Endometrial microvascular endothelial cells (primary cell): ENCODE data around the gene MAN1B1. TPM values are rescaled to one million over a fixed set of nuclear protein-coding genes. Genes with fewer than 3 reads are reported as not detected.
"Not testable (repeated sequence)": the region's sequence is repeated elsewhere in the genome, so short reads cannot be mapped to it uniquely, and the experiment has no call there.

Source experiments
- in situ Hi-C: cut with HindIII; loops from 2 replicates; pipeline ENCODE4 v1.10.0; 2017; ENCODE audit warnings: low sequenced_read_pairs, low pct_unique_long_range_greater_than_20kb; ENCODE audit errors: inconsistent ontology term
- total RNA-seq: library from RNA; depleted of rRNA; stranded (reverse); fragments of >200 nt; gene quantifications from one replicate; pipeline ENCODE4 v1.2.3, GENCODE V29; 2015; ENCODE audit errors: inconsistent ontology term

Gene MAN1B1
- total RNA-seq, 1 donor from 2014 or later, result 106 TPM

DNA sequence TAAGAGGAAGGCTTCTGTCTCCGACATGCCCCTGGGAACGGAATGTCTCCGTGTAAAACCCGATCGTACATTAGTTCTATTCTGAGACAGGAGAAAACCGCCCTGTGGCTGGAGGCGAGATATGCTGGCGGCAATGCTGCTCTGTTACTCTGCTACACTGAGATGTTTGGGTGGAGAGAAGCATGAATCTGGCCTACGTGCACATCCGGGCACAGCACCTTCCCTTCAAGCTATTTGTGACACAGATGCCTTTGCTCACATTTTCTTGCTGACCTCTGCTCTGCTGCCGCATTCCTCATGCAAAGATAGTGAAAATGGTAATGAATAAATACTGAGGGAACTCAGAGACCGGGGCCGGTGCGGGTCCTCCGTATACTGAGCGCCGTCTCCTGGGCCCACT is 29.9 kb downstream of the MAN1B1 start:
- in situ Hi-C loops, result no loop called here

DNA sequence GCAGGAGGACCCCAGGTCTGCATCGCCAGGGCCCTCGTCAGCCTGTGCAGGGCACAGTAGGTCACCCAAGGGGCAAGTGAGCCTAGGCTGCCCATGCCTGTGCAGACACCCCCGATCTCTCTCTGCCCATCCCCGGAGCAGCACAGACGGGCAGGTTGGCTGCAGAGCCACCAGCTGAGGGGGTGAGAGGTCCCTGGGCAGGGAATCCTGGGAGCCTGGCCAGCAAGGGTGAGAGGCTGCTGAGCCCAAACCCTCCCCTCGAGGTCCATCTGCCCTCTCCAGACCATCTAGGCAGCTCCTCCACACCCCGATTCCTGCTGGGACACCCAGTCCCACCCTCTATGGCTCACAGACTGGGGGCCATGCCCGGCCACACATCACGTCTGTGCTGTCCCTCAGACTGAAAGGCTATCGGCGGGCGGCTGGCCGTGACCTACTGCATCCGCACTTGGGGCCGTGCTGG is 30.5 kb downstream of the MAN1B1 start:
- in situ Hi-C loops, result no loop called here

DNA sequence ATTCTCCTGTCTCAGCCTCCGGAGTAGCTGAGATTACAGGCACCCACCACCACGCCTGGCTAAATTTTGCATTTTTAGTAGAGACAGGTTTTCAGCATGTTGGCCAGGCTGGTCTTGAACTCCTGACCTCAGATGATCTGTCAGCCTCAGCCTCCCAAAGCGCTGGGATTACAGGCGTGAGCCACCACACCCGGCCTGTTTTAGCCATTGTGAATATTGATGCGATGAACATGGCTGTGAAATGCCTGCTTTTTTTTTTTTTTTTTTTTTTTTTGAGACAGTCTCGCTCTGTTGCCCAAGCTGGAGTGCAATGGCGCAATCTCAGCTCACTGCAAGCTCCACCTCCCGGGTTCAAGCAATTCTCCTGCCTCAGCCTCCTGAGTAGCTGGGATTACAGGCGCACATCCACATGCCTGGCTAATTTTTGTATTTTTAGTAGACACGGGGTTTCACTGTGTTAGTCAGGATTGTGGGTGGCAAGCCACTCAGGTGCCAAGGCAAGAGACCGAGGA is 31.4 kb downstream of the MAN1B1 start:
- in situ Hi-C loops, result not testable (repeated sequence)

DNA sequence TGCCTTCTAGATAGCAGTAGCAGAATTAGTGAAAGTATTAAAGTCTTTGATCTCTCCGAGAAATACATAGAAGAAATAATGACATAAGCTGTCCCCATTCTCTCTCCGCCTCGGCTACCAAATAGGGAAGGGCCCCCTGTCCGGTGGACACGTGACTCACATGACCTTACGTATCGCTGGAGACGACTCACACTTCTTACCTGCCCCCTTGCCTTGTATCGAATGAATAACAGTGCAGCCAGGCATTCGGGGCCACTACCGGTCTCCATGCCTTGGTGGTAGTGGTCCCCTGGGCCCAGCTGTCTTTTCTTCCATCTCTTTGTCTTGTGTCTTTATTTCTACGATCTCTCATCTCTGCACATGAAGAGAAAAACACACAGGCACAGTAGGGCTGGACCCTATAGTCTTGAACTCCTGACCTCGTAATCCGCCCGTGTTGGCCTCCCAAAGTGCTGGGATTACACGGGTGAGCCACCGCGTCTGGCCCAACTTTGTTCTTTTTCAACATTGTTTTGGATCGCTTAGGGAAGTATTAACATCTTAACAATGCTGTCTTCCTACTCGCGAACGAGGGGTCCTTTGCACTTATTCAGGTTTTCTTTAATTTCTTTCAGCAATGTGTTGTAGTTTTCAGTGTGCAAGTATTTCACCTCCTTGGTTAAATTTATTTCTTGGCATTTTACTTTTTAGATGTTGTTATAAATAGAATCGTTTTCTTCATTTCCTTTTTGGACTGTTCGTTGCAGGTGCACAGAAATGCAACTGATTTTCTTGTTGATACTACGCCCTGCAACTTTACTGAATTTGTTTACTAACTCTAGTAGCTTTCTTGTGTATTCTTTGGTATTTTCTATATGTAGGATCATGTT is 35.4 kb downstream of the MAN1B1 start:
- in situ Hi-C loops, result not testable (repeated sequence)

DNA sequence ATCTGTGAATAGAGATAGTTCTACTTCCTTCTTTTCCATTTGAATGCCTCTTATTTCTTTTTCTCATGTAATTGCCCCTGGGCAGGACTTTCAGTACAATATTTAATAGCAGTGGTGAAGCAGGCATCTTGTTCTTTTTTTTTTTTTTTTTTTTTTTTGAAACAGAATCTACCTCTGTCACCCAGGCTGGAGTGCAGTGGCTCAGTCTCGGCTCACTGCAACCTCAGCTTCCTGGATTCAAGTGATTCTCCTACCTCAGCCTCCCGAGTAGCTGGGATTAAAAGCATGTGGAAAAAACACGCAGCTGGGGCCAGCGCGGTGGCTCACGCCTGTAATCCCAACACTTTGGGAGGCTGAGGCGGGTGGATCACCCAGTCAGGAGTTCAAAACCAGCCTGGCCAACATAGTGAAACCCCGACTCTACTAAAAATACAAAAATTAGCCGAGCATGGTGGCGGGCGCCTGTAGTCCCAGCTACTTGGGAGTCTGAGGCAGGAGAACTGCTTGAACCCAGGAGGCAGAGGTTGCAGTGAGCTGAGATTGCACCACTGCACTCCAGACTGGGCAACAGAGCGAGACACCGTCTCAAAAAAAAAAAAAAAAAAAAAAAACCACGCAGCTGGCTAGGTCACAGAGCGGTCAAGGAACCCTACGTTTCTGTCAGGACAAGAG is 36.1 kb downstream of the MAN1B1 start:
- in situ Hi-C loops, result not testable (repeated sequence)

DNA sequence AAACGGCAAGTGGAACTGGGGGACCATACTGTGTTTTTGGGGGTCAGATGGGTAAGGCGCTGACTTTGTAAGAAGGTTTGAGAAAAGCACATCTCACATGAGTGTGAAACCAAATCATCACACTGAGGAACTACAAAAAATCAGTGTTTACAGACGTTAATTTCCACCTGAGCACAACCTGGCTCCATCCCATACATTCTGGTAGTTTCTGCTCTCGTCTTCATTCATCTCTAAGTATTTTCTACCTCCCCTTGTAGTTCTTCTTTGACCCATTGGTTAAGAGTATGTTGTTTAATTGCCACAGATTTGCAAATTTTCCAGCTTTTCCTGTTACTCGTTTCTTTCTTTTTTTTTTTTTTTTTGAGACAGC is 36.7 kb downstream of the MAN1B1 start:
- in situ Hi-C loops, result no loop called here

DNA sequence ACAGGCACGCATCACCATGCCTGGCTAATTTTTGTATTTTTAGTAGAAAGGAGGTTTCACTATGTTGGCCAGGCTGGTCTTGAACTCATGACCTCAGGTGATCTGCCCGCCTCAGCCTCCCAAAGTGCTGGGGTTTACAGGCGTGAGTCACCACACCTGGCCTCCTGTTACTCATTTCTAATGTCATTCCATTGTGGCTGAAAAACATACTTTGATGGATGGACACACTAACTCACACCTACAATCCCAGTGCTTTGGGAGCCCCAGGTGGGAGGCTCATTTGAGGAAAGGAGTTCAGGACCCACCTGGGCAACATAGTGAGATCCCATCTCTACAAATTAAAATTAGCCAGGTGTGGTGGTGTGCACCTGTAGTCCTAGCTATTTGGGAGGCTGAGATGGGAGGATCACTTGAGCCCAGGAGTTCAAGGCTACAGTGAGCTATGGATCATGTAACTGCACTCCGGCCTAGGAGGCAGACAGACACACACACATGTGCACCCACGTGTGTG is 37.2 kb downstream of the MAN1B1 start:
- in situ Hi-C loops, result not testable (repeated sequence)

DNA sequence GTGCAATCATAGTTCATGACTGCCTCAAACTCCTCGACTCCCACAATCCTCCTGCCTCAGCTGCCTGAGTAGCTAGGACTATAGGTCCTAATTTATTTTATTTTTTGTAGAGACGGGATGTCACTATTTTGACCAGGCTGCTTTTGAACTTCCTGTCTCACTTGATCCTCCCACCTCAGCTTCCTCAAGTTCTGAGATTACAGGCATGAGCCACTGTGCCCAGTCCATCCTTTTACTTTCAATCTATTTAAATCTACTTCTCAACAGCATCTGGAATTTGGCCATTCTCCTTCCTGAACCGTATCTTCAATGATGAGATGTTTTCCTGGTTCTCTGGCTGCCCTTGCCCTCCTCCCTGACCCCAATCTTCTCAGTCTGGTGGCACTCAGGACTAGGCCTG is 40.0 kb downstream of the MAN1B1 start:
- in situ Hi-C loops, result no loop called here

DNA sequence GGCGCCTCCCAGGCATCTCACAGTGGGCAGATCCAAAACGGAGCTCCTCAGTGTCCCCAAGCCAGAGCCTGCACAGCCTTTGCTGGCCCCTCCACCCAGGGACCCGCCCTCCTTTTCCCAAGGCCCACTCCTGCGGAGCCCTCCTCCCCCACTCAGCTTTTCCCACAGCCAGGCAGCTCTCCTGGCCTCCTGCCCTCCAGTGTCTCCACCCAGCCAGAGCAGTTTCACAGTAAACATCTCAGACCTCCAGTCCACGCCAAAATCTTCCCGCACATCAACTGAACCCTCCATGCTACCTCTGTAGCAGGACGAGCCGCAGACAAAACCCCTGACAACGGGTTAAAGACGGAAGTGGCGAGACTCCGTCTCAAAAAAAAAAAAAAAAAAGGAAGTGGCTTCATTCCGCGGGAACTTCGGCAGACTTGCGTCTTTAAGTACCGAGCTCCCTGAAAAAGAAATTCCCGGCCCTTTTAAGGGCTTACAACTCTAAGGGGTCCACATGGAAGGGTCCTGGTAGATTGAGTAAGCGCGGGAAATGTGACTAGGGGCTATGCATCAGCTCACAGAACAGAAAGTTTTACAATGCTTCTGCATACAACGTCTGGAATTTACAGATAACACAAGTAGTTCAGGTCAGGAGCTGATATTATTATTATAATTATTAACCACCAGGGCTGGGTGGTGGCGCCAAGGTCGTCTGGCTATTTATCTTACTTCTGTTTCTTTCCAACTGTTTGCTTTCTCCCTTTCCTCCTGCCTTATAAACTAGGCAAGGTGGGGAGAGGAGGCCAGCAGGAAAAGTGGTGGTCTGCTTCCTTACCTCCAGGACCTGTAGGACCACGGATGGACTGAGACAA is 40.7 kb downstream of the MAN1B1 start:
- in situ Hi-C loops, result no loop called here

DNA sequence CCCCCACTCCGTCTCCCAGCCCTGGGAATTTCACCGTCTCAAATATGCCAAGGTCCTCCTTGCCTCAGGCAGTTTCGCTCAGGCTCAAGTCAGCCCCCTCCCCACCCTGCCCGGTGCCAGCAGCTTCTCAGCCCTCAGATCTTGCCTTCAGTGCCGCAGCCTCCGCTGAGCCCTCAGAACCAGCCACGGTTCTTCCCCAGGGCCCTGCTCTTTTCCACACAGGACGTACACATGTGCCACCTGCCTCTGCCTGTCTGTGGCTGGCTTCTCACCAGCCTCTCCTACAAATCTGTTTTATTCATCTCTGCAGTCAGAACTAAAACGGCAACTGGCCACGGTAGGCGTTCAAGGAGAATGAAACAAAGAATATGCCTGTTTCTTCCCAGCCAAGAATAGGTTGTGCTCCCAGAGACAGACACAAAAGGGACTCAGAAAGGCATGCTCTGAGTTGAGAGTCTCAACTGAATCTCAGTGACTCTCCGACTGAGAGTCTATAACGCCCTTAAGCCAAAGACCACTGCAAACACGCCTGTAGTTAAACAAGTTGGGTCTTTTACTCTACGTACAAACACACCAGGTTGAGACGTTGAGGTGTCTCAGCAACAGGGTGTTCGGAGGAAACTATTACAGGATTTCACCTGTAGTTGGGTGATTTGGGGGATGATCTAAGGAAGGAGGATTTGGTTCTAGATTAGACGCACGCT is 41.5 kb downstream of the MAN1B1 start:
- in situ Hi-C loops, result no loop called here

DNA sequence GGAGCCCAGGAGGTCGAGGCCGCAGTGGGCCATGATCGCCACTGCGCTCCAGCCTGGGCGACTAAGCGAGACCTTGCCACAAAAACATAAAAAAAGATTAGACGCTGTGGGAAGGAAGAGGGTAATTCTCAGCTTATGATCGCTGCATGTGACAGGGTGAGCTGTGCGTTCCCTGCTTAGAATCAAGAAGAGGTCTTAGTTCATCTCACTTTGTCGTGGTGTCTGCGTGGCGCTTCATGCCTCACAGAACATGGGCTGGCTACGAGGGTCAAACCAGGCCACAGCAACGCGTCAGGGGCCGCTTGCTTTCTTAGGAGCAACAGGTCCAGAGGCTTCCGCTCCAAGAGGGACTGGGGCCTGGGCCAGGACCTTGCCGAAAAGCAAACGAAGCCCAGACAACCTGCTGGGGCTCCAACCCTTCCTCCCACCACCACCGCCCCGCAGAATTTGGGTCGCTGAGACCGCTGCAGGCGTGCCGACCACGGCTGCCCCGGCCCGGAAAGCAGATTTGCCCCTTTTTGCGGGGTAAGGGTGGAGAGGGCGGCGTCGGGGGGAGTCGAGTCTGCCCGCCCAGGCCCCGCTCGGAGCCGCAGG is 42.2 kb downstream of the MAN1B1 start:
- in situ Hi-C loops, result no loop called here

DNA sequence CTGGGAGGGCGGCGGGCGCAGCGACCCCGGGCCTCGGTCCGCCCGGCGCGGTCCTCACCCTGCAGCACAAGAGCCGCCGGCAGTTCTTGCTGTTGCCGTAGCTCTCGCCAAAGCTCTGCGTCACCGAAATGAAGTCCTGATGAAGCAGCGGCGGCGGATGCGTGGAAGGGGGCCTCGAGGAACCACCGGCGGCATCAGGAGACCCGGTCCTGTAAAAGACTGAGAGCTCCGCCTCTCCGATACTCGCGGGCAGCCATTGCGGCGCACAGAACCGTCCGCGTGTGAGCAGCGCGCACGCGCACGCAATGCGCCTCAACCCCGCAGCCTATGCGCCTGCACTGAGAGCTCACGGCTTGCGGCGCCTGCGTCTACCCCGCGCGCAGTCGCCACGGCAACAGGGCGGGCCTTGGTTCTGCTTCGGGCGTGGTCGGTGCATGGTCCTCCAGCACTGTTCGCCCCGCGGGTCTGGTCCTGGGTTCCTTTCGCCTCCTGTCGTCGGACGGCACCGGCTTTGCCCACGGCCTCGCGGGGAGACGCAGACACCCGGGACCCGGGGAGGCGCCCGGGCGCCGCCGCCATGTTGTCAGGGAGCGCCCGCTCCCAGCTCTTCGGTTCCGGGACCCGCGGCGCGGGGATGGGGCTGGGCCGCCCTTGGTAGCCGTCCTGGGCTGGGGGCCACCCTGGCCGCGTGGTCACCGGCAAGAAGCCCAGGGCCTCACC is 42.8 kb downstream of the MAN1B1 start:
- in situ Hi-C loops, result no loop called here

DNA sequence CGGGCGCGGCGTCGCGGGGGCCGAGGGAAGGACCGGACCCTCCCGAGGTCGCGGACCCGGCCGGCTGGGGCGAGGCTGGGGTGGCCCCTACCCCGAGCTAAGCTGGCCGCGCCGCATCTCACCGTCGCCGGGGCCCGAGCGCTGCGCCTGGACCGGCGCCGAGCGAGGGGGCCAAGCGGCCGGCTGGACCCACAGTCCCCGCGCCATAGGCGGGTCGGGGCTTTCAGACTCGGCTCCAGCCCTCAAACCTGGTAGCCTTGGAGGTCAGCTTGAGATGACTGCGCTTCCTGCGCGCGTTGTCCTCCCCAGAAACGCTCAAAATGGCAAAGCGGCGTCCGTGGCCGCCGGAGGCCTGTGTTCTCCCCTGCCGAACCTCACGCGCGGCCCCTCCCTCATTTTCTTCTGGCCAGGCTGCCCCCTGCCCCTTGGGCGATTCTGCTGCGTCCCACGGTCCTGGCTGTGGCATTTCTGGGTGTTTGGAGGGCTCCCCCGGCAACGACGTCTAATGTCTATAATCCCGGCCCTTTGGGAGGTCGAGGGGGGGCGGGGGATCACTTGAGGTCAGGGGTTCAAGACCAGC is 43.5 kb downstream of the MAN1B1 start:
- in situ Hi-C loops, result no loop called here

DNA sequence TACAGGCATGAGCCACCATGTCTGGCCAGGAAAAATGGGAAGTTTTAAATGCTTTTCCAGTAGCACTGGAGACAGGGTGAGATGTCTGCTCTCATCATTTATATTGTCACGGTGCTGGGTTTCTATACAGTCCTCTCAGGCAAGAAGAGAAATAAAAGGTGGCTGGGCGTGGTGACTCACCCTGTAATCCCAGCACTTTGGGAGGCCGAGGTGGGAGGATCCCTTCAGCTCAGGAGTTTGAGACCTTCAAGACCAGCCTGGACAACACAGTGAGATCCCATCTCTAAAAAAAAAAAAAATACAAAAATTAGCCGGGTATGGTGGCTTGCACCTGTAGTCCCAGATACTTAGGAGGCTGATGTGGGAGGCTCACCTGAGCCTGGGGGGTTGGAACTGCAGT is 47.4 kb downstream of the MAN1B1 start:
- in situ Hi-C loops, result no loop called here

DNA sequence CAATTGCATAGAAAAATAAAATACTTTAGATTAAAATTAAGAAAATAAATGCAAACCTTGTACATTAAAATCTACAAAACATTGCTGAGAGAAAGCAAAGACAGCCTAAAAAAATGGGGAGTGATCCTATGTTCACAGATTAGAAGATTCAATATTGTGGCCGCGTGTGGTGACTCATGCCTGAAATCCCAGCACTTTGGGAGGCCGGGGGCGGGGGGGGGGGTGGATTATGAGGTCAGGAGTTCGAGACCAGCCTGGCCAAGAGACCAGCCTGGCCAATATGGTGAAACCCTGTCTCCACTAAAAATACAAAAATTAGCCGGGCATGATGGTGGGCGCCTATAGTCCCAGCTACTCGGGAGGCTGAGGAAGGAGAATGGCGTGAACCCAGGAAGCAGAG is 48.4 kb downstream of the MAN1B1 start:
- in situ Hi-C loops, result not testable (repeated sequence)

DNA sequence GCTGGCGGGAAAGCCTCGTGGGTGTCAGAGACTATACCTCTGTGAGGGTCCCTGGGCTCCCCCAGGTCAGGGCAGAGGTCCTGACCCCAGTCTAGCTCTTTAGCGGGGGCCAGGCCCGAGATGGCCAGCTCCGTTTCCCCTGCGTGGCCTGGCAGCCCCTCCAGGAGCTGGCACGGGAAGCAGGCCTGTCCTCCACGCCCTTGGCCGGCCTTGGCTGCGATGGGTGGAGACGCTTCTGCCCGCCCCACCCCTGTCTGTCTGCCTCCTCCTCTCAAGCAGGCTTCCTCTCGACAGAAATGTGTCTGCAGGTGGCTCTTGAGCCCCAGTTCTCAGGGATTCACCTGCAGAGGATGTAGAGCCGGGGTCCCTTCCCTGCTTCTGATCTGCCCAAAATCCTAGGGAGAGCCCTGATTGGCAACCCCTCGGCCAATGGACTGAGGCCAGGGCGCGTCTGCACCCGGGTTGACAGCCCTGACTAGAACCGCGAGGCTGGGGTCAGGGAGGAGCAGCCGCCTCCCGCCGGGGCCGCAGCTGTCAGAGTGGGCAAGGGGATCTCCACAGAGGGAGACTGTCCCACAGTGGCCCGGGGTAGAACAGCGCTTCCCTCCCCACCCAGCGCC is 49.6 kb downstream of the MAN1B1 start:
- in situ Hi-C loops, result no loop called here
